HFFc6 (cell line): ENCODE data around the gene CD81. TPM values are rescaled to one million over a fixed set of nuclear protein-coding genes. Genes with fewer than 3 reads are reported as not detected.

ENCODE experiments used
- DNase-seq: peaks from one replicate; pipeline ENCODE4 v3.0.0-alpha.2; 2018
- H3K27ac Mint-ChIP-seq: 2 replicates; pipeline ENCODE4 v1.8.0; 2020; ENCODE audit warnings: mild to moderate bottlenecking, mixed read lengths
- H3K27me3 Mint-ChIP-seq: 2 replicates; pipeline ENCODE4 v1.8.0; 2021; ENCODE audit warnings: mild to moderate bottlenecking, moderate library complexity, mixed read lengths; ENCODE audit not compliant: insufficient read depth
- H3K36me3 Mint-ChIP-seq: 2 replicates; pipeline ENCODE4 v1.8.0; 2021; ENCODE audit warnings: low read depth, mixed read lengths
- H3K4me1 Mint-ChIP-seq: 2 replicates; pipeline ENCODE4 v1.8.0; 2020; ENCODE audit warnings: low read depth, mixed read lengths
- H3K4me3 Mint-ChIP-seq: 2 replicates; pipeline ENCODE4 v1.8.0; 2020; ENCODE audit warnings: mild to moderate bottlenecking, moderate library complexity, mixed read lengths
- H3K9me3 Mint-ChIP-seq: 2 replicates; pipeline ENCODE4 v1.8.0; 2020; ENCODE audit warnings: mild to moderate bottlenecking, mixed read lengths
- CTCF ChIP-seq: fragments of 200-600 bp; sonication (generic); IDR thresholded peaks from 2 replicates; pipeline ENCODE4 v1.5.0; 2021; ENCODE audit warnings: antibody characterized with exemption, mild to moderate bottlenecking
- total RNA-seq, 6 experiments: library from RNA; stranded (reverse); fragmentation: NEBNext Ultra II Directional; extraction: Animal tissue kit (Norgen Biotek cat#: 25700); gene quantifications; 2 replicates in 1 of 6; 3 replicates in 5 of 6; pipeline ENCODE4 v1.2.3, GENCODE V29; 2021

The CD81 gene
- total RNA-seq, 6 experiments from 2014 or later: 540 to 738 (median 627) TPM

GRCh38 chr11:2358754-2359442 lies 18.2 kb upstream of the CD81 start:
- H3K9me3 Mint-ChIP-seq: no peaks in the 10 kb centered on the region
- H3K27ac Mint-ChIP-seq: no peak overlapping the region
- no peaks in the 10 kb centered on the region; the same call in 1 of the 2 replicates for H3K36me3 Mint-ChIP-seq
- no peak for DNase-seq
- TF ChIP-seq CTCF: no peak
- H3K27me3 Mint-ChIP-seq: peaks cover 14% of the 10 kb centered on the region
- no peak overlapping the region for H3K4me3 Mint-ChIP-seq
- H3K4me1 Mint-ChIP-seq: peaks cover 17% of the 10 kb centered on the region

- DNase-seq: no peak
- Mint-ChIP-seq H3K27me3 (peaks cover 15% of the 10 kb centered on the region), H3K9me3 (no peaks in the 10 kb centered on the region), H3K4me1 (peaks cover 17% of the 10 kb centered on the region), H3K27ac (no peak overlapping the region), H3K4me3 (no peak overlapping the region), H3K36me3 (no peaks in the 10 kb centered on the region)
- no peak for TF ChIP-seq CTCF
These were observed 17.6 kb upstream of the CD81 start for GRCh38 chr11:2359557-2359956.

- no peak overlapping the region for H3K4me3 Mint-ChIP-seq
- no peak for TF ChIP-seq CTCF
- no peak for DNase-seq
These were observed 16.9 kb upstream of the CD81 start for GRCh38 chr11:2360081-2360642.

GRCh38 chr11:2361565-2361964 lies 15.5 kb upstream of the CD81 start:
- no peak overlapping the region for H3K27ac Mint-ChIP-seq
- TF ChIP-seq CTCF: no peak
- H3K9me3 Mint-ChIP-seq: no peaks in the 10 kb centered on the region
- peaks cover 18% of the 10 kb centered on the region for H3K27me3 Mint-ChIP-seq
- no peaks in the 10 kb centered on the region; the same call in 1 of the 2 replicates for H3K4me1 Mint-ChIP-seq
- no peaks in the 10 kb centered on the region for H3K36me3 Mint-ChIP-seq
- DNase-seq: no peak
- H3K4me3 Mint-ChIP-seq: no peak overlapping the region

More at GRCh38 chr11:2360081-2360642, 16.9 kb upstream of the CD81 start:
- peaks cover 11% of the 10 kb centered on the region for H3K4me1 Mint-ChIP-seq
- H3K27me3 Mint-ChIP-seq: peaks cover 15% of the 10 kb centered on the region
- H3K9me3 Mint-ChIP-seq: no peaks in the 10 kb centered on the region
- no peaks in the 10 kb centered on the region for H3K36me3 Mint-ChIP-seq
- no peak overlapping the region for H3K27ac Mint-ChIP-seq

GRCh38 chr11:2362414-2362813 lies 14.7 kb upstream of the CD81 start:
- TF ChIP-seq CTCF: no peak
- Mint-ChIP-seq H3K4me3 (no peak overlapping the region), H3K27me3 (peaks cover 19% of the 10 kb centered on the region), H3K4me1 (no peaks in the 10 kb centered on the region), H3K36me3 (no peaks in the 10 kb centered on the region), H3K9me3 (no peaks in the 10 kb centered on the region), H3K27ac (no peak overlapping the region)
- no peak for DNase-seq
